NT2/D1 (cell line): ENCODE results near the gene GALNT9.

ENCODE experiments used
- SUZ12 ChIP-seq: IDR thresholded peaks from 2 replicates; pipeline ENCODE4 v1.6.1; 2011; ENCODE audit not compliant: insufficient read length, insufficient read depth; ENCODE audit errors: extremely low read depth
- YY1 ChIP-seq: IDR thresholded peaks from 2 replicates; pipeline ENCODE4 v1.6.1; 2011; ENCODE audit not compliant: insufficient read length, insufficient read depth

GRCh38 chr12:132258543-132258942, 70.8 kb downstream of the GALNT9 start:
- no peak for TF ChIP-seq SUZ12
- no peak for TF ChIP-seq YY1
